Keratinocyte (primary cell): ENCODE measurements around the gene NDUFB8.

Source experiments
- CTCF ChIP-seq, 3 experiments: IDR thresholded peaks in 1 of 3; conservative IDR thresholded peaks in 1 of 3; optimal IDR thresholded peaks in 1 of 3; 2 replicates in 2 of 3; 3 replicates in 1 of 3; pipeline versions ENCODE3 to v1.5.1; 2011; ENCODE audit warnings: low read length in 3 of 3, mild to moderate bottlenecking in 3 of 3, moderate library complexity in 2 of 3, control low read depth in 1 of 3, inconsistent platforms in 1 of 3; ENCODE audit not compliant: insufficient read depth in 2 of 3; ENCODE audit errors: extremely low read depth in 1 of 3
- EZH2 ChIP-seq: IDR thresholded peaks from one replicate; pipeline ENCODE4 v1.6.1; 2012; ENCODE audit warnings: inconsistent platforms, mild to moderate bottlenecking, low read length, moderate library complexity

- TF ChIP-seq CTCF (optimal IDR thresholded peaks at IDR 0.05 in 1 of 3, IDR thresholded peaks at IDR 0.05 in 1 of 3, conservative IDR thresholded peaks at IDR 0.05 in 1 of 3; ENCODE audit: extremely low read depth in 1 of 3, insufficient read depth in 2 of 3, low read length in 3 of 3) = no peak
- TF ChIP-seq EZH2 = no peak
These were observed 18.9 kb downstream of the NDUFB8 start for GRCh38 chr10:100510533-100511308.
